SK-N-MC (cell line): ENCODE results near the gene INSYN2B.

Experiments used
- EZH2 ChIP-seq: fragments of 200-600 bp; sonication (generic); IDR thresholded peaks from one replicate; pipeline ENCODE4 v1.6.1; 2017; ENCODE audit warnings: antibody characterized with exemption
- FOXP2 ChIP-seq: optimal IDR thresholded peaks from 2 replicates; pipeline ENCODE3; 2011; ENCODE audit warnings: mild to moderate bottlenecking, moderate library complexity; ENCODE audit not compliant: insufficient read depth; ENCODE audit errors: extremely low read length, control extremely low read depth
- POLR2AphosphoS5 ChIP-seq: IDR thresholded peaks from 2 replicates; pipeline ENCODE4 v1.6.1; 2012; ENCODE audit warnings: mild to moderate bottlenecking, low read depth, low read length, borderline replicate concordance

GRCh38 chr5:169831331-169831730 lies 149.0 kb downstream of the INSYN2B start:
- TF ChIP-seq POLR2AphosphoS5 (no peak), EZH2 (no peak), FOXP2 (no peak)
